ENCODE results near the gene KANSL3. TPM values are rescaled to one million over a fixed set of nuclear protein-coding genes. Genes with fewer than 3 reads are reported as not detected.

KANSL3 gene
- total and polyA plus RNA-seq, 9 of the 15 experiments (the other 6 are each of a cell fraction or from before 2014, with no cell fraction given): 11.3 to 43.7 (median 27.9) TPM

DNA sequence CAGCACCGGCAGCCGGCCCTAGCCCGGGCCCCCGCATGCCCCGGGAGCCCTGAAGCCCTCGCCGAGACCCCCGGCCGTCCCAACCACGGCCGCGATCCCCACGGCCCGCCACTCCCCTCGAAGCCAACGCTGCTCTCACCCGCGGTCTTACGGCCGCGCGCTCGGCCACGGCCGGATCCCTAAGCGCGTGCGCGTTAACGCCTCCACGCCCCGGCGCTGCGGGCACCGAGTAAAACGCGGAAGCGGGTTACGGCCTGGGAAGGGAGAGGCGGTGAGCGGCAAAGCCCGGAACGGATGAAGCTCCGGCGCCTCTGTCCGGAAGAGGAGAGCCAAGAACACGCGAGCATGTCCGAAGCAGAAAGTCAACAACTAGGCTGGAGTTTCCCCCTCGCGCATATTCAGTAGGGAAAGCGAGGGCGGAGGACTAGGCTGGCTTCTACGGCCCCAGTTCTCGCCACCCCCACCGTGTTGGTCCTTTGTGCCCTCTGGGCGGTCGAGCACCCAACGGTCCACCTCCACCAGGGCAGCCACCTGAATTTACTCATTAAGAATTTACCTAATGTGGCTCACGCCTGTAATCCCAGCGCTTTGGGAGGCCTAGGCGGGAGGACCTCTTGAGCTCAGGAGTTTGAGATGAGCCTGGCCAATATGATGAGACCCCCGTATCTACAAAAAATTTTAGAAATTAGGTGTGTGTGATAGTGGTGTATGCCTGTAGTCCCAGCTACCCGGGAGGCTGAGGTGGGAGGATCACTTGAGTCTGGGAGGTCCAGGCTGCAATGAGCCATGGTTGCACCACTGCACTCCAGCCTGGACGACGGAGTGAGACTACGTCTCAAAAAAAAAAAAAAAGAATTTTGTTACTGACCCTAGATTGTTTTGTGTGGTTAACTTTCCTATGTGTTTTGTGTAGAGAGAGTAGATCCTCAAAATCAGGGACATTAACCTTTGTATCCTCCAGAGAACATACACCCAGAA, at the start of gene KANSL3 (continued):
- TF ChIP-seq, protein P1, sequence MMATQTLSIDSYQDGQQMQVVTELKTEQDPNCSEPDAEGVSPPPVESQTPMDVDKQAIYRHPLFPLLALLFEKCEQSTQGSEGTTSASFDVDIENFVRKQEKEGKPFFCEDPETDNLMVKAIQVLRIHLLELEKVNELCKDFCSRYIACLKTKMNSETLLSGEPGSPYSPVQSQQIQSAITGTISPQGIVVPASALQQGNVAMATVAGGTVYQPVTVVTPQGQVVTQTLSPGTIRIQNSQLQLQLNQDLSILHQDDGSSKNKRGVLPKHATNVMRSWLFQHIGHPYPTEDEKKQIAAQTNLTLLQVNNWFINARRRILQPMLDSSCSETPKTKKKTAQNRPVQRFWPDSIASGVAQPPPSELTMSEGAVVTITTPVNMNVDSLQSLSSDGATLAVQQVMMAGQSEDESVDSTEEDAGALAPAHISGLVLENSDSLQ (IDR thresholded peaks at IDR 0.05): peak; percentile 50
- TF ChIP-seq NFE2L1 (tag; IDR thresholded peaks at IDR 0.05; ENCODE audit: borderline replicate concordance, low read depth): no peak
- peak; percentile 97 for TF ChIP-seq SP1 (CRISPR knock-in tag; IDR thresholded peaks at IDR 0.05)
- TF ChIP-seq ARID3B (CRISPR knock-in tag; IDR thresholded peaks at IDR 0.05; ENCODE audit: borderline replicate concordance): no peak
- TF ChIP-seq MCM5 (IDR thresholded peaks at IDR 0.05; ENCODE audit: low read depth): no peak
- TF ChIP-seq ZBED1 (IDR thresholded peaks at IDR 0.05): no peak
- no peak for TF ChIP-seq ZNF445 (CRISPR knock-in tag; IDR thresholded peaks at IDR 0.05; ENCODE audit: low read depth)

Measured in K562 (cell line).